ENCODE results near the gene KIF3C. TPM values are rescaled to one million over a fixed set of nuclear protein-coding genes. Genes with fewer than 3 reads are reported as not detected.

Gene KIF3C
- total RNA-seq = 7.9 and 11.5 TPM in 2 replicates

GRCh38 chr2:25982273-25982967, at the start of gene KIF3C:
TSS of gene KIF3C (minus strand) at chr2:25982497. CDS start at chr2:25981917, 580 bp downstream.

GRCh38 chr2:25878361-25879132, 103.8 kb downstream of the KIF3C start, which contains the start of gene ASXL2:
TSS of gene ASXL2 (minus strand) at chr2:25878487. CDS start at chr2:25878222, 265 bp downstream.

Other genes starting within 250 kb of the KIF3C start
- gene ASXL2, start 104.0 kb downstream of the KIF3C start, total RNA-seq = 3.6 and 4.8 TPM in 2 replicates
- gene RAB10, start 51.6 kb upstream of the KIF3C start, total RNA-seq = 81.2 and 167 TPM in 2 replicates
- 0.58 and 1.4 TPM in 2 replicates for gene GAREM2, start 190.6 kb upstream of the KIF3C start, total RNA-seq

Data from regular cardiac myocyte (primary cell).